HepG2 (cell line): ENCODE measurements around the gene ABHD1. TPM values are rescaled to one million over a fixed set of nuclear protein-coding genes. Genes with fewer than 3 reads are reported as not detected.

ENCODE experiments used
- BORCS8-MEF2B ChIP-seq: sonication (generic); formaldehyde crosslinking; IDR thresholded peaks from 2 replicates; pipeline ENCODE4 v1.8.0; 2022; ENCODE audit warnings: mild to moderate bottlenecking, missing genetic modification reagents
- ELF4 ChIP-seq: sonication (generic); formaldehyde crosslinking; IDR thresholded peaks from 2 replicates; pipeline ENCODE4 v1.5.0; 2020; ENCODE audit warnings: missing genetic modification reagents, mild to moderate bottlenecking, moderate library complexity, borderline replicate concordance
- GFI1 ChIP-seq: sonication (generic); formaldehyde crosslinking; IDR thresholded peaks from 2 replicates; pipeline ENCODE4 v1.5.0; 2020; ENCODE audit warnings: missing genetic modification reagents, mild to moderate bottlenecking, borderline replicate concordance
- HNF4G ChIP-seq, 2 experiments: sonication (generic) in 1 of 2; formaldehyde crosslinking in 1 of 2; IDR thresholded peaks; 2 replicates each; pipeline versions ENCODE4 v1.4.0 to v1.6.1; 2011 to 2020; ENCODE audit warnings: borderline replicate concordance in 2 of 2, low read depth in 2 of 2, mild to moderate bottlenecking in 2 of 2, low read length in 1 of 2, missing genetic modification reagents in 1 of 2, moderate library complexity in 1 of 2
- JARID2 ChIP-seq: sonication (generic); formaldehyde crosslinking; IDR thresholded peaks from 2 replicates; pipeline ENCODE4 v1.8.1; 2023; ENCODE audit warnings: missing genetic modification reagents, inconsistent platforms; ENCODE audit not compliant: insufficient replicate concordance
- NPAS2 ChIP-seq: sonication (generic); formaldehyde crosslinking; IDR thresholded peaks from 2 replicates; pipeline ENCODE4 v1.8.0; 2022; ENCODE audit warnings: mild to moderate bottlenecking, missing genetic modification reagents, borderline replicate concordance
- POLR2G ChIP-seq: fragments of 200-400 bp; formaldehyde crosslinking; IDR thresholded peaks from 2 replicates; pipeline ENCODE4 v1.6.1; 2018; ENCODE audit warnings: mild to moderate bottlenecking, low read depth, low read length, moderate library complexity
- SALL1 ChIP-seq: sonication (generic); formaldehyde crosslinking; IDR thresholded peaks from 2 replicates; pipeline ENCODE4 v1.8.0; 2022; ENCODE audit warnings: mild to moderate bottlenecking, missing genetic modification reagents
- ZNF552 ChIP-seq: sonication (generic); formaldehyde crosslinking; IDR thresholded peaks from 2 replicates; pipeline ENCODE4 v1.9.0; 2022; ENCODE audit warnings: missing genetic modification reagents, mild to moderate bottlenecking, borderline replicate concordance
- ZNF780A ChIP-seq: sonication (generic); formaldehyde crosslinking; IDR thresholded peaks from 2 replicates; pipeline ENCODE4 v1.8.0; 2022; ENCODE audit warnings: mild to moderate bottlenecking, missing genetic modification reagents, moderate library complexity
- ZNF782 ChIP-seq: sonication (generic); formaldehyde crosslinking; IDR thresholded peaks from 2 replicates; pipeline ENCODE4 v1.4.0; 2020; ENCODE audit warnings: missing genetic modification reagents, mild to moderate bottlenecking, borderline replicate concordance
- polyA plus RNA-seq, 8 experiments: library from polyadenylated mRNA; depleted of rRNA in 3 of 8; stranded (reverse) in 7 of 8; unstranded in 1 of 8; fragments of >200 nt; fragmentation: Illumina TruSeq in 4 of 8; extraction: Trizol in 4 of 8; gene quantifications; 2 replicates each; pipeline versions ENCODE4 v1.2.1 to v1.2.3, GENCODE V29; 2011 to 2016; ENCODE audit warnings: low read depth in 4 of 8, missing spikeins in 1 of 8, mixed read lengths in 1 of 8; ENCODE audit not compliant: insufficient read depth in 1 of 8
- total RNA-seq, 5 experiments: library from RNA; depleted of rRNA; stranded (reverse); fragments of >200 nt; fragmentation: Illumina TruSeq; extraction: Trizol; gene quantifications; 2 replicates each; pipeline ENCODE4 v1.2.3, GENCODE V29; 2016; ENCODE audit warnings: low read depth in 1 of 5
- TF ChIP-seq, protein P1 (sequence below): IDR thresholded peaks from 2 replicates; pipeline ENCODE4 v1.6.1; 2016; ENCODE audit warnings: missing compliant biosample characterization, missing genetic modification reagents, borderline replicate concordance
- TF ChIP-seq, protein P2 (sequence below): sonication (generic); formaldehyde crosslinking; IDR thresholded peaks from 2 replicates; pipeline ENCODE4 v1.4.0; 2020; ENCODE audit warnings: mild to moderate bottlenecking, low read depth, missing genetic modification reagents
- TF ChIP-seq, protein P3 (sequence below), 2 experiments: sonication (generic) in 1 of 2; formaldehyde crosslinking in 1 of 2; IDR thresholded peaks; 2 replicates each; pipeline versions ENCODE4 v1.6.1 to v1.9.0; 2014 to 2022; ENCODE audit warnings: antibody characterized with exemption in 1 of 2, borderline replicate concordance in 1 of 2, inconsistent platforms in 1 of 2, low read depth in 1 of 2, missing genetic modification reagents in 1 of 2
- TF ChIP-seq, protein P4 (sequence below): sonication (generic); formaldehyde crosslinking; conservative IDR thresholded peaks from 2 replicates; pipeline ENCODE4 v1.4.0; 2020; ENCODE audit warnings: missing genetic modification reagents

ABHD1 gene
- total and polyA plus RNA-seq, 2 of the 13 experiments (the other 11 are each of a cell fraction or from before 2014, with no cell fraction given), result 0.04 to 0.81 TPM

DNA sequence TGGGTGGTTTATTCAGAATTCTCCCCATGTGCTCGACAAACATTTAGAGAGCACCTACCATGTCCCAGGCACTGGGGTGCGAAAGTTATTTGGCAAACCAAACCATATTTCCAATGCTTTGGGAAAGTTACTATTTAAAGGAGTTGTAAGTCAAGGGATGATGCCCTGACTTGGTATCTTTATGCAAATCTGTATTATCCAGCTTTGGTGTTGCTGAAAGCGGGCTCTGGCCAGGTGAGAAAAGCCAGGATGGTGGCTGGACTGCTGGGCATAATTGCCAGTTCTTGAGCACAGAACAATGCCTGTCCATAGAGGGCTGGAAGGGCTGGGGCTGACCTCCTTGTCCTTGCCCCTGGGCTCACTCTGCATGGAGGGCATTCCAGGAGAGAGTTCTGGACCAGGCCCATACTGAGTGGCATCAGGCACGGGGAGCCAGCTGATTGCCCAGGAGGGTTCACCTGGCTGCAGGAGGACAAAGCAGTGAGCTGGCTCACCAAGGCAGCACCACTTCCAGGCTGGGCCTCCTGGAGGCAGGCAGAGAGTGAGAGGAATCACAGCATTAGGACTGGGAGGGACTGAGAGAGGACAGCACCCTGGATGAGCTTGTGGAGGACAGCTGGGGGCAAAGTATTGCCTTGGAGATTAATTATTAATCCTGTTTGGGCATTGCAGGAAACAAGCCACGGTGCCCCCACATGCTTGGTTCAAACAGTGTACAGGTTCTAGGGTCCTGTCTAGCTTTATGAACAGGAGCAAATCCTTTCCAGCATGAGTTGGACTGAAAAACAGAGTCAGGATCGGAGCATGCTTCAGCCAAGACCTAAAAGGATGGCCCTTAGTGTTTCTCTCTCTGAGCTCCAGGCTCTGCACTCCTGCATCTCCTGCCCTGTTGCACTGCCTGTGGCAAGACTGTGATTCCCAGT is 29.9 kb upstream of the ABHD1 start (continued):
- no peak for TF ChIP-seq JARID2
- TF ChIP-seq HNF4G (IDR thresholded peaks at IDR 0.05; ENCODE audit: borderline replicate concordance, low read depth, low read length), result peak; percentile 84
- TF ChIP-seq HNF4G (CRISPR knock-in tag; IDR thresholded peaks at IDR 0.05; ENCODE audit: borderline replicate concordance, low read depth), result peak; percentile 79
- TF ChIP-seq ELF4 (CRISPR knock-in tag), result no peak
- TF ChIP-seq POLR2G, result peak; percentile 80
- TF ChIP-seq ZNF552 (CRISPR knock-in tag), result 0 out of 2 replicates have a peak, but pooled peaks have one; percentile 6
- TF ChIP-seq BORCS8-MEF2B (CRISPR knock-in tag), result 0 out of 2 replicates have a peak, but pooled peaks have one; percentile 7
- peak; percentile 93 for TF ChIP-seq SALL1 (CRISPR knock-in tag)
- TF ChIP-seq, protein P1, sequence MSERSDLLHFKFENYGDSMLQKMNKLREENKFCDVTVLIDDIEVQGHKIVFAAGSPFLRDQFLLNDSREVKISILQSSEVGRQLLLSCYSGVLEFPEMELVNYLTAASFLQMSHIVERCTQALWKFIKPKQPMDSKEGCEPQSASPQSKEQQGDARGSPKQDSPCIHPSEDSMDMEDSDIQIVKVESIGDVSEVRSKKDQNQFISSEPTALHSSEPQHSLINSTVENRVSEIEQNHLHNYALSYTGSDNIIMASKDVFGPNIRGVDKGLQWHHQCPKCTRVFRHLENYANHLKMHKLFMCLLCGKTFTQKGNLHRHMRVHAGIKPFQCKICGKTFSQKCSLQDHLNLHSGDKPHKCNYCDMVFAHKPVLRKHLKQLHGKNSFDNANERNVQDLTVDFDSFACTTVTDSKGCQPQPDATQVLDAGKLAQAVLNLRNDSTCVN, result peak; percentile 67; the same call in 1 of the 2 replicates
- TF ChIP-seq, protein P2, sequence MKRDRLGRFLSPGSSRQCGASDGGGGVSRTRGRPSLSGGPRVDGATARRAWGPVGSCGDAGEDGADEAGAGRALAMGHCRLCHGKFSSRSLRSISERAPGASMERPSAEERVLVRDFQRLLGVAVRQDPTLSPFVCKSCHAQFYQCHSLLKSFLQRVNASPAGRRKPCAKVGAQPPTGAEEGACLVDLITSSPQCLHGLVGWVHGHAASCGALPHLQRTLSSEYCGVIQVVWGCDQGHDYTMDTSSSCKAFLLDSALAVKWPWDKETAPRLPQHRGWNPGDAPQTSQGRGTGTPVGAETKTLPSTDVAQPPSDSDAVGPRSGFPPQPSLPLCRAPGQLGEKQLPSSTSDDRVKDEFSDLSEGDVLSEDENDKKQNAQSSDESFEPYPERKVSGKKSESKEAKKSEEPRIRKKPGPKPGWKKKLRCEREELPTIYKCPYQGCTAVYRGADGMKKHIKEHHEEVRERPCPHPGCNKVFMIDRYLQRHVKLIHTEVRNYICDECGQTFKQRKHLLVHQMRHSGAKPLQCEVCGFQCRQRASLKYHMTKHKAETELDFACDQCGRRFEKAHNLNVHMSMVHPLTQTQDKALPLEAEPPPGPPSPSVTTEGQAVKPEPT, result peak; percentile 39; the same call in 1 of the 2 replicates
- TF ChIP-seq, protein P3, sequence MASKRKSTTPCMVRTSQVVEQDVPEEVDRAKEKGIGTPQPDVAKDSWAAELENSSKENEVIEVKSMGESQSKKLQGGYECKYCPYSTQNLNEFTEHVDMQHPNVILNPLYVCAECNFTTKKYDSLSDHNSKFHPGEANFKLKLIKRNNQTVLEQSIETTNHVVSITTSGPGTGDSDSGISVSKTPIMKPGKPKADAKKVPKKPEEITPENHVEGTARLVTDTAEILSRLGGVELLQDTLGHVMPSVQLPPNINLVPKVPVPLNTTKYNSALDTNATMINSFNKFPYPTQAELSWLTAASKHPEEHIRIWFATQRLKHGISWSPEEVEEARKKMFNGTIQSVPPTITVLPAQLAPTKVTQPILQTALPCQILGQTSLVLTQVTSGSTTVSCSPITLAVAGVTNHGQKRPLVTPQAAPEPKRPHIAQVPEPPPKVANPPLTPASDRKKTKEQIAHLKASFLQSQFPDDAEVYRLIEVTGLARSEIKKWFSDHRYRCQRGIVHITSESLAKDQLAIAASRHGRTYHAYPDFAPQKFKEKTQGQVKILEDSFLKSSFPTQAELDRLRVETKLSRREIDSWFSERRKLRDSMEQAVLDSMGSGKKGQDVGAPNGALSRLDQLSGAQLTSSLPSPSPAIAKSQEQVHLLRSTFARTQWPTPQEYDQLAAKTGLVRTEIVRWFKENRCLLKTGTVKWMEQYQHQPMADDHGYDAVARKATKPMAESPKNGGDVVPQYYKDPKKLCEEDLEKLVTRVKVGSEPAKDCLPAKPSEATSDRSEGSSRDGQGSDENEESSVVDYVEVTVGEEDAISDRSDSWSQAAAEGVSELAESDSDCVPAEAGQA (IDR thresholded peaks at IDR 0.05; ENCODE audit: low read depth), result no peak
- TF ChIP-seq, protein P3 (CRISPR knock-in tag; IDR thresholded peaks at IDR 0.05; ENCODE audit: borderline replicate concordance), result no peak
- peak; percentile 94 for TF ChIP-seq GFI1 (CRISPR knock-in tag)
- TF ChIP-seq ZNF780A, result 0 out of 2 replicates have a peak, but pooled peaks have one; percentile 28
- TF ChIP-seq, protein P4, sequence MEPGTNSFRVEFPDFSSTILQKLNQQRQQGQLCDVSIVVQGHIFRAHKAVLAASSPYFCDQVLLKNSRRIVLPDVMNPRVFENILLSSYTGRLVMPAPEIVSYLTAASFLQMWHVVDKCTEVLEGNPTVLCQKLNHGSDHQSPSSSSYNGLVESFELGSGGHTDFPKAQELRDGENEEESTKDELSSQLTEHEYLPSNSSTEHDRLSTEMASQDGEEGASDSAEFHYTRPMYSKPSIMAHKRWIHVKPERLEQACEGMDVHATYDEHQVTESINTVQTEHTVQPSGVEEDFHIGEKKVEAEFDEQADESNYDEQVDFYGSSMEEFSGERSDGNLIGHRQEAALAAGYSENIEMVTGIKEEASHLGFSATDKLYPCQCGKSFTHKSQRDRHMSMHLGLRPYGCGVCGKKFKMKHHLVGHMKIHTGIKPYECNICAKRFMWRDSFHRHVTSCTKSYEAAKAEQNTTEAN (CRISPR knock-in tag), result peak; percentile 50
- peak; percentile 53; the same call in 1 of the 2 replicates for TF ChIP-seq ZNF782 (CRISPR knock-in tag)
- TF ChIP-seq NPAS2 (CRISPR knock-in tag), result no peak
